OCI-LY7 (cell line): ENCODE measurements around the gene ABCG5.

Source experiments
- EZH2phosphoT487 ChIP-seq: fragments of 200-600 bp; sonication (generic); IDR thresholded peaks from 2 replicates; pipeline ENCODE4 v1.6.1; 2018; ENCODE audit warnings: low read depth, borderline replicate concordance, mild to moderate bottlenecking, mixed run types, antibody characterized with exemption, low read length, moderate library complexity, mixed read lengths
- TF ChIP-seq, protein P1 (sequence below): fragments of 200-600 bp; sonication (generic); conservative IDR thresholded peaks from 2 replicates; pipeline ENCODE4 v1.5.1; 2014; ENCODE audit warnings: mild to moderate bottlenecking, antibody characterized with exemption, low read length, moderate library complexity, mixed read lengths

DNA sequence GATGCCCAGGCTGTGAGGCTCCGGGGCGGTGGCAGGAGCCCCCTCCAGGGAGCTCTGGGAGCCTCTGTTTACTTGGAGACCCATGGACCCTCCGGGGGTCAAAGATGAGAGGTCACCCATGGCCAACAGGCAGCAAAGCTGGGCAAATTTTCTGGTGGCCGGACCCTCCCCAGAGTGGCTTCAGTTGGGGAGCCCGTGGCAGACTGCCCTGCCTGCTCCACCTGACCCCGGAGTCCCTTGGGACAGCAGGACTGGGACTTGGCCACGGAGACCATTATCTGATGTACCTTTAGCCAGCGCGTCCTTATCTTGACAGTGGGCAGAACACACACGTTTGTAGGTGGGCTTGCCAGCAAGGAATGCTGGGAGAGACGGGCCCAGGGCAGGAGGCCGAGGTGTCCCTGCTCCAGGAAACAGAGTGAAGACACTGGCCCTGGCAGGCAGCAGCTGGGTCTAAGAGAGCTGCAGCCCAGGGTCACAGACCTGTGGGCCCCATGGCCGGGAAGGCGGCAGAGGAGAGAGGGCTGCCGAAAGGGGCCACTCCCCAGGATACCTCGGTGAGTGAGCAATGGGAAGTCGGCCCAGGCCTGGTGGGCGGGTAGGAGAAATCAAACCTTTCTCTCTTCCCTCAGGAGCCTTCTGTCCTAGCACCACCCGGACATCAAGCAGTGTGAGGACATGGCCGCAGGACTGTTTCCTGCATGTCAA lies at the start of gene ABCG5, which contains the start of gene ABCG8:
- TF ChIP-seq, protein P1, sequence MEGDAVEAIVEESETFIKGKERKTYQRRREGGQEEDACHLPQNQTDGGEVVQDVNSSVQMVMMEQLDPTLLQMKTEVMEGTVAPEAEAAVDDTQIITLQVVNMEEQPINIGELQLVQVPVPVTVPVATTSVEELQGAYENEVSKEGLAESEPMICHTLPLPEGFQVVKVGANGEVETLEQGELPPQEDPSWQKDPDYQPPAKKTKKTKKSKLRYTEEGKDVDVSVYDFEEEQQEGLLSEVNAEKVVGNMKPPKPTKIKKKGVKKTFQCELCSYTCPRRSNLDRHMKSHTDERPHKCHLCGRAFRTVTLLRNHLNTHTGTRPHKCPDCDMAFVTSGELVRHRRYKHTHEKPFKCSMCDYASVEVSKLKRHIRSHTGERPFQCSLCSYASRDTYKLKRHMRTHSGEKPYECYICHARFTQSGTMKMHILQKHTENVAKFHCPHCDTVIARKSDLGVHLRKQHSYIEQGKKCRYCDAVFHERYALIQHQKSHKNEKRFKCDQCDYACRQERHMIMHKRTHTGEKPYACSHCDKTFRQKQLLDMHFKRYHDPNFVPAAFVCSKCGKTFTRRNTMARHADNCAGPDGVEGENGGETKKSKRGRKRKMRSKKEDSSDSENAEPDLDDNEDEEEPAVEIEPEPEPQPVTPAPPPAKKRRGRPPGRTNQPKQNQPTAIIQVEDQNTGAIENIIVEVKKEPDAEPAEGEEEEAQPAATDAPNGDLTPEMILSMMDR = no peak
- TF ChIP-seq EZH2phosphoT487 = no peak
